ENCODE data around the gene RGN. TPM values are rescaled to one million over a fixed set of nuclear protein-coding genes. Genes with fewer than 3 reads are reported as not detected.
A peak's percentile ranks its signal among the peaks of the same experiment; 100 is the strongest.

The RGN gene
- total RNA-seq, result 0.18 TPM in 1 of 2 replicates, not detected in the other
- long read RNA-seq, result 0 reads

- Mint-ChIP-seq H3K27me3 (ENCODE audit: unreplicated experiment) (no peaks in the 10 kb centered on the region), H3K36me3 (ENCODE audit: unreplicated experiment) (no peaks in the 10 kb centered on the region), H3K9me3 (ENCODE audit: unreplicated experiment) (no peaks in the 10 kb centered on the region), H3K4me1 (ENCODE audit: unreplicated experiment) (no peaks in the 10 kb centered on the region), H3K4me3 (ENCODE audit: unreplicated experiment) (no peak within 1 kb of the TSS), H3K27ac (ENCODE audit: unreplicated experiment) (no peak within 1 kb of the TSS)
- no peak for TF ChIP-seq CTCF (IDR thresholded peaks at IDR 0.05)
- no peak for DNase-seq (ENCODE audit: extremely low spot score, unreplicated experiment)
These were observed at the start of gene RGN for GRCh38 chrX:47078129-47079043. RGN (plus strand) TSS chrX:47078443; CDS start chrX:47081145, 2,702 bp downstream.

GRCh38 chrX:47030339-47030738, 47.9 kb upstream of the RGN start:
- H3K27me3 Mint-ChIP-seq (ENCODE audit: unreplicated experiment), result no peaks in the 10 kb centered on the region

GRCh38 chrX:47047989-47048388, 30.3 kb upstream of the RGN start:
- no peak overlapping the region for H3K27ac Mint-ChIP-seq (ENCODE audit: unreplicated experiment)
- H3K36me3 Mint-ChIP-seq (ENCODE audit: unreplicated experiment), result peaks cover 8% of the 10 kb centered on the region
- peaks cover 24% of the 10 kb centered on the region for H3K9me3 Mint-ChIP-seq (ENCODE audit: unreplicated experiment)
- no peak for DNase-seq (ENCODE audit: extremely low spot score, unreplicated experiment)
- H3K4me3 Mint-ChIP-seq (ENCODE audit: unreplicated experiment), result no peak overlapping the region
- no peaks in the 10 kb centered on the region for H3K4me1 Mint-ChIP-seq (ENCODE audit: unreplicated experiment)
- no peak for TF ChIP-seq CTCF (IDR thresholded peaks at IDR 0.05)
- no peaks in the 10 kb centered on the region for H3K27me3 Mint-ChIP-seq (ENCODE audit: unreplicated experiment)

More at GRCh38 chrX:47030339-47030738, 47.9 kb upstream of the RGN start:
- no peaks in the 10 kb centered on the region for H3K4me1 Mint-ChIP-seq (ENCODE audit: unreplicated experiment)
- no peaks in the 10 kb centered on the region for H3K36me3 Mint-ChIP-seq (ENCODE audit: unreplicated experiment)
- TF ChIP-seq CTCF (IDR thresholded peaks at IDR 0.05), result peak; percentile 71
- DNase-seq (ENCODE audit: extremely low spot score, unreplicated experiment), result no peak
- no peak overlapping the region for H3K27ac Mint-ChIP-seq (ENCODE audit: unreplicated experiment)
- H3K9me3 Mint-ChIP-seq (ENCODE audit: unreplicated experiment), result no peaks in the 10 kb centered on the region
- no peak overlapping the region for H3K4me3 Mint-ChIP-seq (ENCODE audit: unreplicated experiment)

- Mint-ChIP-seq H3K4me1 (ENCODE audit: unreplicated experiment) (no peaks in the 10 kb centered on the region), H3K27me3 (ENCODE audit: unreplicated experiment) (no peaks in the 10 kb centered on the region), H3K27ac (ENCODE audit: unreplicated experiment) (no peak overlapping the region), H3K4me3 (ENCODE audit: unreplicated experiment) (no peak overlapping the region), H3K36me3 (ENCODE audit: unreplicated experiment) (peaks cover 6% of the 10 kb centered on the region), H3K9me3 (ENCODE audit: unreplicated experiment) (no peaks in the 10 kb centered on the region)
- DNase-seq (ENCODE audit: extremely low spot score, unreplicated experiment), result no peak
- no peak for TF ChIP-seq CTCF (IDR thresholded peaks at IDR 0.05)
These were observed 18.9 kb upstream of the RGN start for GRCh38 chrX:47059142-47059874.

- TF ChIP-seq CTCF (IDR thresholded peaks at IDR 0.05), result no peak
- Mint-ChIP-seq H3K4me3 (ENCODE audit: unreplicated experiment) (no peak overlapping the region), H3K27me3 (ENCODE audit: unreplicated experiment) (no peaks in the 10 kb centered on the region), H3K9me3 (ENCODE audit: unreplicated experiment) (no peaks in the 10 kb centered on the region), H3K36me3 (ENCODE audit: unreplicated experiment) (peaks cover 6% of the 10 kb centered on the region), H3K4me1 (ENCODE audit: unreplicated experiment) (no peaks in the 10 kb centered on the region), H3K27ac (ENCODE audit: unreplicated experiment) (no peak overlapping the region)
- no peak for DNase-seq (ENCODE audit: extremely low spot score, unreplicated experiment)
These were observed 17.5 kb upstream of the RGN start for GRCh38 chrX:47060708-47061107.
